Stimulated activated CD8-positive, alpha-beta memory T cell treated with anti-CD3 and anti-CD28 coated beads, Interleukin-12 subunit alpha, Interleukin-12 subunit beta, amount 100 ng/mL, for 4 hours (primary cell): ENCODE data around the gene CRISPLD2.
A peak's percentile ranks its signal among the peaks of the same experiment; 100 is the strongest.

ENCODE experiments used
- DNase-seq: peaks from one replicate; pipeline ENCODE4 v3.0.0-alpha.2; 2020; ENCODE audit warnings: low read depth

Gene CRISPLD2

DNA sequence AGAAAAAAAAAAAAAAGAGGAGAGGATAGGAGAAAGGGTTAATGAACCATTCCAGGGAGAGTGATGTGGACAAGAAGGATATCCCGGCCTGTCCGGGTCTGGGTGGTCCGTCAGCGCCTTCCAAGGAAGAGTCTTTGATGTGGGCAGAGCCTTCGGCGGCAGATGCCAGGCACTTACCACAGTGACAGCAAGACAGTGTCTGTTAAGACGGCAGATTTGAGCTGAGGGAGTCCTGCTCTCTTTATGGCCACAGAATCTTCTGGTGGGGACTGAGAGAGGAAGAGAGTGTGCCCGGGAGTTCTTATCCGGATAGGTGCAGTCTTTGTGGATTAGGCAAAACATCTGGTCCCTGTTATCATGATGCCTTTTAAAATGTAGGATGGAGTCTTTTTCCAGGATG is 96.4 kb downstream of the CRISPLD2 start:
- DNase-seq = no peak

DNA sequence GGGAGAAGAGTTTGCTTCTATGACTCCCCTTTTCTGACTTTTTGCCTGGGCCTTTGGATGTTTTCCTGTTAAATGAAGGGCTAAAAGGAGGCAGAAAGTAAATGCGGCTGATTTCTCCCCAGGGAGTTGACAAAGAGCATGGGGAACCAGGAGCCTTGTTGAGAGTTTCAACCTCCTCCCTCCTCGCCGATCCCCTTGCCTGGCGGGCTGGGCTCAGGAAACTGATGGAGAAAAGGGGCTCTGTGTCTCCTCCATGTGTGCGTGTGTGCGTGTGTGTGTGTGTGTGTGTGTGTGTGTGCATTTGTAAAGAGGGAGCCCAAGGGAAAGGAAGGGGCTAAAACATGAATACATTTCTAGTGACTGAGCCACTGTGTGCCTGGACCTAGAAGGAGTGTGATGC is 97.1 kb downstream of the CRISPLD2 start:
- DNase-seq = no peak

DNA sequence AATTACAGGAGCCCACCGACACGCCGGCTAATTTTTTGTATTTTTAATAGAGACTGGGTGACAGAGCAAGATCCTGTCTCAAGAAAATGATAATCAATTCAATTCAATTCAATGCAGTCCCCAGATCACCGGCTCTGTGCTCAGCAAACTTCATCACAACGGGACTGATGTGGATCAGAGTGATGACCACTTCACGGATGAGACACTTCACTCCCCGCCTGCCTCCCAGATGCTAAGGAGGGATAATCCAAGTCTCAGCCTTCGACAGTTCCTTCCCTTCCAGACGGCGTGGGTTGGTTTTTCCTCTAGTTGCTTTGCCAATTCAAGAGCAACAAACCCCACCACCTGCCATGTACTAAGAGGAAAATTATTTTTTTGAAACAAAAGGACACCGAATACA is 97.7 kb downstream of the CRISPLD2 start:
- DNase-seq = no peak

DNA sequence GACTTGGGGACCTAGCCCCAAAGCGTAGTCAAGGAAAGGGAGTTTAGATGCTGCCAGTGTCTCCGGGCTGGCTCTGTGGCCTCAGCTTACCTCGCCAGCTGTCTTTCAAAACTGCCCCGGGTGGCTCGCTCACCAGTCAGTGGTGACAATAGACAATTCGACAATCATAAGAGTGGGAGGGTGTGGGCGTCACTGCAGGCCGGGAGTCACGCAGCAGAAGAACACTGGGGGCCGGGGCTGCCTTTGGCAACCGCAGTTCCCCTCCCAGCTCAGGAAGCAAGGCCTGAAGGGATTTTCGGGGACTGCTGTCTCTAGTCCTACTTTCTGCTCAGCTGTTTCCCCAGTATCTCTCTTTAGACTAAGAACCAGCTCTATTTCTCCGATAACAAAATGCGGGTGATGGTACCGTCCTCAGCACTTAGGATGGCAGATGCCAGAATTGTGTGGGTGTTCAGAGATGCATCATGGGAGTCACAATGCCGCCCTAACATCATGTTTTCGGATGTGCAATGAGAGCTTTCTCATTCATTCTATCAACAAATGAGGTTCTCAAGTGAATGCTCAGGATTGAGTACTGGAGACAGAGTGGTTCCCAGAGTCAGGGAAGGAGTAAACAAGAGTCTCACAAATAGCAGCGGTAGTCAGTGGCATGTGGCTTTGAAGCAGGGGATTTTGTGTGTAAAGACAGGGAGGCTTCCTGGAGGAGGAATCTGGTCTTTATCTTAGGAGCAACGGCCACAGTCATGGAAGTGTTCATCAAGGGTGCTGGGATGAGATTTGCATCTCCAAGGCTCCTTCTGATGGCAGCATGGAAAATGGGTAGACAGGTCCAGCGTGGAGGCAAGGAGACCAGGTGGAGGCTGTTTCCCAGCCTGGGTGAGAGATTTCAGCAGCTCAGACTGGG is 98.5 kb downstream of the CRISPLD2 start:
- no peak for DNase-seq

DNA sequence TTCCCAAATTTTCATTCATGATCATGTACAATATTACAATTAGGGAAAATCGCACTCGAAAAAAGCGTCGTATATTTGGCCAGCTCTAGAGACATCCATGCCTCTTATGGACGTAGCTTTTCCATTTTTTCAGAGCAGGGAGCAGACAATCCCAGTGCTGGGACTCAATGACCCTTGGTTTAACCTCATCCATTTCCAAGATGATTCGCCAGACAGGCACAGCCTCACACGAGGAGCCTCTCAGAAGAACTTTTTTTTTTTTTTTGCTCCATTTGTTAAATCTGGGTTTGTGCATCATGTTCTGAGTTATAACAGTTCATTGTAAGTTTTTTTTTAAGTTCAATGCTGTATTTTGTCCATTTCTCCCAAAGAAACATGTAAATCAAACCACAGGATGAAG is 99.5 kb downstream of the CRISPLD2 start:
- no peak for DNase-seq

DNA sequence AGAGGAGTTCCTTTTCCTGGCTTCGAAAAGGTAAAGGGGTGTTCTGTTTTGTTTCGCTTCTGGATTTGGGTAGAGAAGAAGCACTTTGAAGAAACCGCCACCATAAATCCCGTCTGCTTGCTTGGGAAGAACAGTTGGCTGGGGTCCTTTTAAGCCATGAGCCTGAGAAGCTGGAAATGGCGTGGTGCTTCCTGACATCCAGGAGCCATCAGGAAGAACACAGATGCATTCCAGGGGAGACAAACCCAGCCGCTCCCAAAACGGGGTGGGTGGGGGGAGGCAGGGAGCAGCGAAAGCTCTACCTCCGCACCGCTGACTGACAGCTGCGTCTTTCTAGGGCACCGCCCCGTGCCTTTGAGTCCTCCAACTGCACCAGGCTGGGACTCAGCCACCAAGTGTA is 99.9 kb downstream of the CRISPLD2 start:
- no peak for DNase-seq

DNA sequence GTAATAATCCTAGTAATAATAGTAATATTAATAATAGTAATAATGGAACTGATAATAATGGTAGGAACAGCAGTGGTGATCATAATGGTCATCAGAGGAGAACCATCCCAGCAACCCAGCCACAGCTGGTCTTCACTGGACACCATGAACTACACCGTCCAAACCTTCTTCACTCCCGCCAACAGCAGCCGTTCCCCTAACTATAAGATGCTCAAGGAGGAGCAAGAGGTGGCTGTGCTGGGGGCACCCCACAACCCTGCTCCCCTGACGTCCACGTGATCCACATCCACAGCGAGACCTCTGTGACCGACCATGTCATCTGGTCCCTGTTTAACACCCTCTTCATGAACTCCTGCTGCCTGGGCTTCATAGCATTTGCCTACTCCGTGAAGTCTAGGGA is 100.5 kb downstream of the CRISPLD2 start:
- no peak for DNase-seq

DNA sequence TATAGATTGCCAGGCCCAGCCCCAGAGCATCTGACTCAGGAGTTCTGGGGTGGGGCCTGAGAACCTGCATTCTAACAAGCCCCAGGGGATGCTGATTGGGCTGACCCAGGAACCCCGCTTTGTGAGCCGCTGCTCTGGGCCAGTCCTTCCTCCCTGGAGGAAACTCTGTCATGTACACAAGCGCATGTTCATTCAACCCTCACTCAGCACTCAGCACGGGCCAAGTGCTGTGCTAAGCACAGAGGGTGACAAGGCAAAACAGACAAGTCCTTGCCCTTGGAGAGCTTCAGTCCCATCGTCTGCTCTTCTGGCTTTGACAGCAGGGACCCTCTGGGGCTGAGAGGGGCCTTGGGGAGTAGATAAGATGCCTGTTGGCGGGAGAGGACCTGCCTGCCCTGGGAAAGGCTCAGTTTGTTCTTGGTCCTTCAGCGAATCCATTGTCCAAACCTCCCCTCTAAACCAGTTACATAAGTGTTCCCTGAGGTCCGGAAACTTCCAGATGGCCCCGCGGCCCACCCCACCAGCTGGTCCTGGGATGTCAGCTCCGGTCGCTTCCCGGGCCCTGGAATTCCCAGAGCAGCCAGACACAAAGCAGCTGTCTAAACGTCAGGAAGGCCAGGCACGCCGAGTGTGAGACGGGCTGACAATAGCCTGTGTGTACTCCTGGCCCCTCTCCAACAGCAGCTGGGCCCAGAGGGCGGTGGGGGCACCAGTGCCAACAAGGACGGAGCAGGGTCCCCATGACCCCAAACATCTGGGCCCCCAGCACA is 102.8 kb downstream of the CRISPLD2 start:
- DNase-seq = no peak

DNA sequence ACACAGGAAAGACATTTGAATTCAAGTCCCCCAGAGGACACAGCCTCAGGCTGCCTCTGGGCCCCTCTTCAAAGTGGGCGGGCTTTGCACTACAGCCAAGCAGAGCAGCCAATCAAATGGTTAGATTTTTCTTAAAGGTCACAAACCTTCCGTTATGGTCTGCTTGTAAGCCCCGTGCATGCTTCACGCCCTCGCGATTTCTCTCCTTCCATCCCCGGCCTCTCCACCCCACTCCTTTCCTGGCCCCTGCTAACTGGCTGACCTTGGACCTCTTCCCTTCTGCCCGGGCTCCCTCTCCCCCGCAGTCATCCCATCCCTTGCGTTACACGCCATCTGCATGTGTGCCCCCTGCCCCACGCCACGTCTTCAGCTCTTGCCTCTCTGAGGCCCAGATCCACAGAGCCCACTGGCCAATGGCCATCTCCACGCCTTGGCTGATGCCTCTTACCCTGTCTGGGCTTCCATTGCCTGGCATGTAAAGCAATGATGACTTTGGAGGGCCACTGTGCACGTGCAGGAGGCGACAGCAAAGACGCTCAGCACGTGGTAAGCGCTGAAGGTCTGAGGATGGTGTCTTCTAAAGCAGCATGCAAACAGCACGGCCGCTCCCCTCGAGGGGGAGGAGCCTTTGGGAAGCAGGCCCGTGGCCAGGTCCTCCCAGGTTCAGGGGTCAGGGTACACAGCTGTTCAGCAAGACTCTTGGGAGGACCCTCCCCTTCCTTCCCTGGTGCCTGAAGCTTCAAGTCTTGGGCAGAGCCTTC is 104.7 kb downstream of the CRISPLD2 start:
- no peak for DNase-seq

DNA sequence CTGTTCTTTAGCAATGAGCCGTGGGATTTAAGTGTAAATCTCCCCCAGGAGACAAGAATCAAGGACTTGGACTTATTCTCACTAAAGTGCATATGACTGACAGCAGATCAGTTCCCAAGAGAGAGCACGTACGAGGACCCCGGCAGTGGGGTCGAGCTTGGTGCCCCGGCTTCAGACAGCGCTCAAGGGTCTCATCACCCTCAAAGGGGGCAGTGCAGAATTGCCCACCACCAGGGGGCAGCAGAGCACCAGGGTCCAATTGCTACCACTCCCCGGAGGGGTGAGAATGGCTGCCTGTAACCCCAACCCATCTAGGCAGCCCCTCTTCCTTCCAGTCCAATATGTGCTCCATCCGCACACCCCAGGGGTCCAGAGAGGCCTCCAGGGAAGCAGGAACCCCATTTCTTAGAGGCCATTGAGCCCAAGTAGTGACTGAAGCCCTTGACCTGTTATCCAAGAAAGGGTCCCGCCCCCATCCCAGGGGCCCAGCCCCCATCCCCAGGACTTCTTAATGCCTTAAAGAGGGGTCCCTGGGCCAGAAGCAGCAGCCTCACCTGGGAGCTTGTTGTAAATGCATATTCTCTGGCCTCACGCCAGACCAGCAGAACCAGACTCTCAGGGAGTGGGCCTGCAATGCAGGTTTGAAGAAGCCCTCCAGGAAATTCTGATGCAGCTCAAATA is 105.4 kb downstream of the CRISPLD2 start:
- DNase-seq = peak; percentile 26

DNA sequence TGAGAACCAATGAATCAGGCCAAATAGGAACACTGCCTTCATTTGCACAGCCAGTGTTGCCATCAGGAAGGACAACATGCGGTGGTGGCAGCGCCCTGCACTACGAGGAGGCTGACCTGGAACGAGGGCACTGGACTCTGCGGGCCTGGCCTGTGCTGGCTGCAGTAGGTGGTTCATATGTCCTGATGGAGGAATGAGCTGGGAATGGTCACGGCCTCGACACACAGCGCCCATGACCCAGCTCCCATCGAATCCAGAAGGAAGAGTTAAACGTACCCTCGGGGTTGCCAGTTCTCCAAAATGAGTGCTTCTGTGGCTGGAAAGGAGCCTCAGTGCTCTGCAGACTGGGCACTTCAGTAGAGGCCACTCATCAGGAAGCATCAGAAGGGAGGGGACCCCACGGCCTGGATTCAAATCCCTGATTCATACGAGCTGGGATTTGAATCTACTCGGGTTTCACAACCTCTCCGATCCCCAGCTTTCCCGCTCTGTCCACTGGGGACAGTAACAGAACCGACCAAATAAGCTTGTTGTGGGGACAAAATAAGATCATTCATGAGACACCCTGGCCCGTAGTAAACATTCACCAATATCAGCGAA is 106.1 kb downstream of the CRISPLD2 start:
- DNase-seq = no peak

DNA sequence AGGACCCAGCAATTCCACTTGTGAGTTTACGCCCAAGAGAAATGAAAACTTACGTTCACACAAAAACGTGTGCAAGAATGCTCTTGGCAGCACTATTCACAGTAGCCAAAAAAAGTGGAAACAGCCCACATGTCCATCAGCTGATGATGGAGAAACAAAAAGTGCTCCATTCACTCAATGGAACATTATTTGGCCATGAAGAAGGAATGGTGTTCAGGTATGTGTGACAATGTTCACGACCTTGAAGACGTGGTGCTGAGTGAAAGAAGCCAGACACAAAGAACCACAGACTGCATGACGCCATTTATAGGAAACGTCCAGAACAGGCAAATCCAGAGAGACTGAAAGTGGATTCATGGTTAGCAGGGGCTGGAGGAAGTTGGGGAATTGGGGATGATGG is 106.7 kb downstream of the CRISPLD2 start:
- no peak for DNase-seq

DNA sequence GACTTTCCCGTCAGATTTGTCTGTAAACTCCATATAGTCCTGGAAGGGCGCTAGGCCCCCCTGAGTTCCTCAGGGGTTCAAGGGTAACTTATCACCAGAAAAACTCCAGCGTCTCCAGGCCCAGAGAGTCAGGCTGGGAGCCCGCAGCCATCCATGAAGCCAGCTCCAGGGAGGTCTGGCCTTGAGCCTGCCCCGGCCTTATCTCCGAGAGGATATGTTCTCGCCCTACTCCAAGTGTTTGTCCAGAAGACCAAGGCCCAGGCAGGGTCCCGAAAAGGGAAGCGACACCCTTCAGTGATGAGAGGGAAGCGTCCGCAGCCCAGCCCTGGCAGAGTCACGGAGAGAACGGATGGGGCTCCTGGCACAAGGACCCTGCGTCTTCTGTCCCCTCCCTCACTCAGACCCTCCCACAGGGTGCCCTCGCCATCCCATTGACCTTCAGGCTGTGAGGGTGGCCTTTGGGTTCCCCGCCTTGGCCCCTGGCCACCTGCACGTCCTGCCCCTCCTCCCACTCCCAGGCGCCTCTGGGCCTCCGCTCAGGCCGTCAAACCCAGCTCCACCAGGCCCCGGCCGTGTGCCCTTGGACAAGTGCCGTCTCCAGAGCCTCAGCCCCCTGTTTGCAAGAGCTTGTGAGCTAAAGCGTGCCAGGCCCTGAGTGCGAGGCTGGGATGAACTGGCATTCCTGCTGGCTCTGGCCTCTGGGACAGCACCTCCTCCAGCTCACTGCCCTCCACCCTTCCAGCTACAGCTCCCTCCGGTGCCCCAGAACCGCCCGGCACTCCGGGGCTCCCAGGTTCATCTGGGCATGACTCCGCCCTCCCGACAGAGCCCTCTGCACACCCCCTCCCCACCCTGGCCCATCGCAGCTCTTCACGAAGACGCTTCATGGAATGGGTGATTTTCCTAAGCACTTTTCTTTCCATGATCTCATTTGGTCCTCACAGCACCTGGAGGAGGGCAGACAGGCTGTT is 108.1 kb downstream of the CRISPLD2 start:
- DNase-seq = no peak

DNA sequence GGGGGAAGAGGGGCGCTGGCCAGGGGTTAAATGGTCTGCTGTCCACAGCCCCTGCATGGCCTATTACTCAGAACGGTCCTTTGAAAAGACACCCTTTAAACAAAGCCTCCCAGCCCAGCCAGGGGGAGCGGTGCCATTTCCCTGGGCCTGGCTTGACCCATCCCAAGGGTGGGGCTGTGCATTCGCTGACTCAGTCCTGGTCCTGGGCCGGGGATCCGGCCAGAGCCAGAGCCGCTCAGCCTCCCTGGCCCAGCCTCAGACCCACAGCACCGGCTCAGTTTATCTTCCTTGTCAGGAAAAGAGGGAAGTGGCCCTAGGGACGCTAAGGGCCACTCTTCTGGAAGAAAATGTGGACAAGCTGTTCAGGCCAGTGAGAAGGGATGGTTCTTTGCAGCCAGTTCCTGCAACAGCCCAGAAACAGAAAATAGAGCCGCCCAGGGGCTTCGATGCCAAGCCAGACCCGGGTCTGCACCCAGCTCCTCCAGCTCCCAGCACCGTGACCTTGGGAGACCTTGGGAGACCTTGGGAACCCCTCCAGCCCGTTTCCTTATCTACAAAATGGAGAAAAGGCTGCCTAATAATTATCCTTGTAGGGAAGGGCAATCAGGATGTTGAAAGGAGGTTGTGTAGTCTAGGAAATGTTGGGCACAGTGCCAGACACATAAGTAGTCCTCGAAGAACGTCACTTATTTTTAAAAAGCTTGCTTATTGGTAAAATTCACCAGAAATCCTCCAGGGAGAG is 109.1 kb downstream of the CRISPLD2 start:
- DNase-seq = no peak

DNA sequence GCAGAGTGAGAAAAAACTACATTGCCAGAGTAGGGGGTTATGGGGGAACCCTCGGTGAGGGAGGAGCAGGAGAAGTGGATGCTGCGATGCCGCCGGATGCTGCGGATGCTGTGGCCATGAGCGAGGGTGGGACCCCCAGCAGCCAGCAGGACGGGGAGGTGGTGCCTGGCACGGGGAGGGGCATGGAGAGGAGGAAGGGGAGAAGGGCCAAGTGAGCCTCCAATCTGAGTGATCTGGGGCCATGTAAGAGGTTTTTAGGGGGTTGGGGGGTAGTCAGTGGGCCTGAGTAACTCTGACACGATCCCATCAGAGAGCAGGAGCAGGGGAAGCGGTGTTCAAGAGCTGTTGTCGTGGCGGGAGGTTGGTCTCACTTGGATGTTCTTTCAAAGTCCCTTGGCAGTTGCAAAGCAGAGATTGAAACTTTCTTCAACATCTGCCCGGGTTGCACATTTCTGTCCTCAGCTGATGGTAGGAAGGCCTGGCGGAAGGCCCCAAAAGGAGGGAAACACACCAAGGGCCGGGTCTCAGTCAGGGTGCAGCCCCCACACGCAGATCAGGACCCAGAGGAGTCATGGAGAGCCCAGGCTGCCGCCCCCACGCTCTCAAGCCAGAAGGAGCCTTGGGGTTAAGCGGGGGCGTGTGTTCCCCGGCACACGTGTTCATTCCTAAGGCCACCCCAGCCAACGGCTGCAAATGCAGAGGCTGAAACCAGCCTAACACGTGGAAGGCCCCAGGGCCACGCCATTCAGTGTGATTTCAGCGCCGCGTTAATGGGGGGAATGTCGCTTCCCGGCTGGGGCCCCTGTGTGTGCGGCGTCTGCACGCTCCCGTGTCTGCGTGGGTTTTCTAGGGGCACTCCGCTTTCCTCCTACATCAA is 109.9 kb downstream of the CRISPLD2 start:
- no peak for DNase-seq

DNA sequence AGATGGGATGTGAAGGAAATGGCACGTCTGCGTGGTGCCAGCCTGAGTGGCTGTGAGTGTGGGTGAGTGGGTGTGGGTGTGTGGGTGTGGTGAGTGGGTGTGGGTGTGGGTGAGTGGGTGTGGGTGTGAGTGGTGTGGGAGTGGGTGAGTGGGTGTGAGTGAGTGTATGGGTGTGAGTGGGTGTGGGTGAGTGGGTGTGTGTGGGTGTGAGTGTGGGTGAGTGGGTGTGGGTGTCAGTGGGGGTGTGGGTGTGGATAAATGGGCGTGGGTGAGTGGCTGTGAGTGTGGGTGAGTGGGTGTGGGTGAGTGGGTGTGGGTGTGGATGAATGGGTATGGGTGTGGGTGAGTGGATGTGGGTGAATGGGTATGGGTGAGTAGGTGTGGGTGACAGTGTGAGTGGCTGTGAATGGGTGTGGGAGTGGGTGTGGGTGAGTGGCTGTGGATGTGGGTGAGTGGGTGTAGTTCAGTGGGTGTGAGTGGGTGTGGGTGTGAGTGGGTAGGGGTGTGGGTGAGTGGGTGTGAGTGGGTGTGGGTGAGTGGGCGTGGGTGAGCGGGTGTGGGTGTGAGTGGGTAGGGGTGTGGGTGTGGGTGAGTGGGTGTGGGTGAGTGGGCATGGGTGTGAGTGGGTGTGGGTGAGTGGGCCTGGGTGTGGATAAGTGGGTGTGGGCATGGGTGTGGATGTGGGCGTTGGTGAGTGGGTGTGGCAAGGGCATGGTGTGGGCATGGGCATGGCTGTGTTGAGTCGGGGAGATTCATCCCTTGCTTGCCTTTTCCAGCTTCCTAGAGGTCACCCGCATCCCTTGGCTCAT is 110.7 kb downstream of the CRISPLD2 start:
- no peak for DNase-seq

DNA sequence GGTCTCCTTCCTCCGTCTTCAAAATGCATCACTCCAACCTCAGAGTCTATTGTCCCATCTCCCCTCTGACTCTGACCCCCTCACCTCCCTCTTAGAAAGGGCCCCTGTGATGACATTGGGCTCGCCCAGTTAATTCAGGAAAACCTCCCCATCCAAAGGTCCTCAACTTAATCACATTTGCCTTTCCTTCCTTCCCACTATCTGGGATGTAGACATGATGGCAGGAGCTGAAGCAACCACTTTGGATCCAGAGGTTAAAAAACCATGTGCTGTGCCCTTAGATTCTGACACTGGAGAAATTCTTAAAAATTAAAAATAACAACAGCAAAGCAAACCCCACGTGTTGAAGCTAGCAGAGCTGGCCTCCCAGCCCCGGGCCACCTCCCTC is 111.3 kb downstream of the CRISPLD2 start:
- DNase-seq = no peak

DNA sequence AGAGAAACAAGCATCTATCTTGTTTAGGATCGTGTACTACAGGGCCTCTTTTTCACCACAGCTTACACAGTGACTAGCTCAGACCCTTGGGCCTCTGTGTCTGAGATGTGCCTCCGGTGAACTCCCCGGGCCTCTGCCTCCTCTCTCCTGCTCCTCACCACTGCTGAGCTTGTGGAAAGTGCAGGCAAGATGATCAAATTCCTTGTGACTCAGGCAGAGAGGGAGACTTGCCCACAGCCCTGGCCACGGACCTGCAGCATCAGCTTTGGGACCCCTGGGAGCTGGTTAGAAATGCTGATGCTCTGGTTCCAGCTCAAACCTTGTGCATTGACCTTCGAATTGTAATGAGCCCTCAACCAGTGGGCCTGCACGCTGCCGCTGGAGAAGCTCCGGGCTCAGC is 111.7 kb downstream of the CRISPLD2 start:
- no peak for DNase-seq
